CD14-positive monocyte (primary cell): ENCODE measurements around the gene IER5. TPM values are rescaled to one million over a fixed set of nuclear protein-coding genes. Genes with fewer than 3 reads are reported as not detected.

Experiments
- DNase-seq, 3 donors: peaks; one replicate each; pipeline ENCODE4 v3.0.0-alpha.2; 2011 to 2022
- H2AFZ ChIP-seq: 2 replicates; pipeline ENCODE4 v1.6.0; 2012; ENCODE audit warnings: mild to moderate bottlenecking, low read depth, low read length, inconsistent platforms; ENCODE audit not compliant: insufficient read depth, poor library complexity, severe bottlenecking
- H3K27ac ChIP-seq, 2 donors: 1 replicate in 1 of 2; 2 replicates in 1 of 2; pipeline ENCODE4 v1.5.1; 2012 to 2013; ENCODE audit warnings: low read length in 2 of 2, control low read depth in 1 of 2, inconsistent platforms in 1 of 2, low read depth in 1 of 2, mild to moderate bottlenecking in 1 of 2
- H3K27me3 ChIP-seq, 2 donors: one replicate each; pipeline versions ENCODE4 v1.6.0 to v1.6.1; 2011 to 2013; ENCODE audit warnings: low read length in 2 of 2; ENCODE audit not compliant: control insufficient read depth in 2 of 2, insufficient read depth in 2 of 2
- H3K36me3 ChIP-seq, 2 donors: replicated peaks in 1 of 2; 1 replicate in 1 of 2; 2 replicates in 1 of 2; pipeline versions ENCODE4 v1.5.1 to v1.6.1; 2012 to 2013; ENCODE audit warnings: low read length in 2 of 2, control low read depth in 1 of 2, inconsistent platforms in 1 of 2, mild to moderate bottlenecking in 1 of 2; ENCODE audit not compliant: insufficient read depth in 2 of 2, control insufficient read depth in 1 of 2
- H3K4me1 ChIP-seq, 2 donors: 1 replicate in 1 of 2; 2 replicates in 1 of 2; pipeline versions ENCODE4 v1.5.1 to v1.6.1; 2012 to 2013; ENCODE audit warnings: low read length in 2 of 2, control low read depth in 1 of 2, inconsistent platforms in 1 of 2, mild to moderate bottlenecking in 1 of 2, moderate library complexity in 1 of 2; ENCODE audit not compliant: insufficient read depth in 2 of 2, control insufficient read depth in 1 of 2
- H3K4me2 ChIP-seq: replicated peaks from 2 replicates; pipeline ENCODE3; 2012; ENCODE audit warnings: low read length, moderate library complexity, mild to moderate bottlenecking; ENCODE audit not compliant: poor library complexity, severe bottlenecking; ENCODE audit errors: extremely low read depth
- H3K4me3 ChIP-seq, 3 experiments: fragments of 200-600 bp in 1 of 3; sonication (generic) in 1 of 3; replicated peaks in 1 of 3; 1 replicate in 2 of 3; 2 replicates in 1 of 3; pipeline ENCODE4 v1.5.1; 2011 to 2013; ENCODE audit warnings: low read length in 3 of 3, mild to moderate bottlenecking in 3 of 3, control low read depth in 2 of 3, low read depth in 2 of 3, inconsistent platforms in 1 of 3, moderate library complexity in 1 of 3
- H3K79me2 ChIP-seq: 2 replicates; pipeline ENCODE4 v1.6.0; 2012; ENCODE audit warnings: mild to moderate bottlenecking, control low read depth, inconsistent platforms, low read length, moderate library complexity; ENCODE audit not compliant: insufficient read depth
- H3K9ac ChIP-seq: 2 replicates; pipeline ENCODE4 v1.6.0; 2017; ENCODE audit warnings: low read length, mild to moderate bottlenecking; ENCODE audit not compliant: insufficient read depth, poor library complexity, severe bottlenecking
- H3K9me3 ChIP-seq, 2 donors: replicated peaks in 1 of 2; 1 replicate in 1 of 2; 2 replicates in 1 of 2; pipeline versions ENCODE4 v1.5.1 to v1.6.1; 2012 to 2013; ENCODE audit warnings: low read length in 2 of 2, control low read depth in 1 of 2; ENCODE audit not compliant: control insufficient read depth in 1 of 2, insufficient read depth in 1 of 2
- H4K20me1 ChIP-seq: 2 replicates; pipeline ENCODE4 v1.6.0; 2012; ENCODE audit warnings: mild to moderate bottlenecking, low read length, control low read depth, moderate library complexity; ENCODE audit not compliant: insufficient read depth
- H3K27ac Mint-ChIP-seq, 7 donors: one replicate each; pipeline ENCODE4 v1.8.0; 2020; ENCODE audit warnings: mild to moderate bottlenecking in 7 of 7, mixed read lengths in 7 of 7, moderate library complexity in 6 of 7, inconsistent platforms in 2 of 7
- H3K27me3 Mint-ChIP-seq, 3 donors: one replicate each; pipeline ENCODE4 v1.8.0; 2021 to 2022; ENCODE audit warnings: low read depth in 3 of 3, mild to moderate bottlenecking in 3 of 3, mixed read lengths in 3 of 3, moderate library complexity in 3 of 3, inconsistent platforms in 1 of 3
- H3K36me3 Mint-ChIP-seq, 2 donors: one replicate each; pipeline ENCODE4 v1.8.0; 2020; ENCODE audit warnings: mixed read lengths in 2 of 2, inconsistent platforms in 1 of 2, mild to moderate bottlenecking in 1 of 2
- H3K4me1 Mint-ChIP-seq: one replicate; pipeline ENCODE4 v1.8.0; 2020; ENCODE audit warnings: mild to moderate bottlenecking, mixed read lengths
- H3K4me3 Mint-ChIP-seq, 2 donors: one replicate each; pipeline ENCODE4 v1.8.0; 2020; ENCODE audit warnings: mild to moderate bottlenecking in 2 of 2, mixed read lengths in 2 of 2, moderate library complexity in 1 of 2
- H3K9me3 Mint-ChIP-seq, 7 donors: one replicate each; pipeline ENCODE4 v1.8.0; 2020 to 2022; ENCODE audit warnings: mixed read lengths in 7 of 7, mild to moderate bottlenecking in 6 of 7, moderate library complexity in 6 of 7, inconsistent platforms in 2 of 7
- CTCF ChIP-seq: fragments of 200-600 bp; IDR thresholded peaks from one replicate; pipeline ENCODE4 v1.8.0; 2022; ENCODE audit warnings: antibody characterized with exemption, mild to moderate bottlenecking
- WGBS: methylation state at CpG from one replicate; pipeline ENCODE4 v1.1.5; 2013; ENCODE audit warnings: missing lambda C conversion rate; ENCODE audit not compliant: insufficient coverage; 5-methylcytosine and 5-hydroxymethylcytosine counted together
- intact Hi-C, 2 donors: fragments of 100-400 bp; cut with micrococcal nuclease; formaldehyde crosslinking; loops; one replicate each; pipeline versions ENCODE4 v1.15.0 to v1.15.1; 2023
- polyA plus RNA-seq, 3 donors: library from polyadenylated mRNA; depleted of rRNA in 1 of 3; unstranded in 2 of 3; stranded (reverse) in 1 of 3; fragments of 300-500 nt in 2 of 3; fragments of >200 nt in 1 of 3; fragmentation: Illumina TruSeq in 2 of 3; gene quantifications; 1 replicate in 2 of 3; 2 replicates in 1 of 3; pipeline ENCODE4 v1.2.3, GENCODE V29; 2012 to 2021

IER5 gene
- polyA plus RNA-seq, 3 donors = 13.7 to 110 (median 29.0) TPM

- Histone ChIP-seq H3K9me3 (no peaks in the 10 kb centered on the region), H3K4me3 (no peak overlapping the region), H3K36me3 (no peaks in the 10 kb centered on the region), H3K4me1 (peaks cover 17 to 19% of the 10 kb centered on the region in 2 donors), H2AFZ (no peak overlapping the region), H3K79me2 (no peaks in the 10 kb centered on the region), H3K4me2 (no peak overlapping the region), H4K20me1 (no peaks in the 10 kb centered on the region), H3K27ac (no peak overlapping the region), H3K9ac (no peak overlapping the region), H3K27me3 (no peaks in the 10 kb centered on the region)
- H3K4me1 Mint-ChIP-seq = peaks cover 30% of the 10 kb centered on the region
- WGBS = no CpG with 5 or more reads among the region's 3 CpGs
- H3K9me3 Mint-ChIP-seq = no peaks in the 10 kb centered on the region
- no peak for DNase-seq
- intact Hi-C loops = no loop called here
- H3K4me3 Mint-ChIP-seq = no peak overlapping the region
- TF ChIP-seq CTCF = no peak
- H3K27me3 Mint-ChIP-seq = peaks cover 0 to 6% (median 5%) of the 10 kb centered on the region in 3 donors
- H3K27ac Mint-ChIP-seq = no peak overlapping the region
- H3K36me3 Mint-ChIP-seq = no peaks in the 10 kb centered on the region
Observed at GRCh38 chr1:181116819-181117390, 28.4 kb downstream of the IER5 start.

GRCh38 chr1:181117648-181118449, 29.3 kb downstream of the IER5 start:
- H3K4me1 ChIP-seq = peaks cover 8 to 11% of the 10 kb centered on the region in 2 donors
- Mint-ChIP-seq H3K4me1 (peaks cover 23% of the 10 kb centered on the region), H3K27me3 (peaks cover 0 to 5% (median 4%) of the 10 kb centered on the region in 3 donors), H3K9me3 (no peaks in the 10 kb centered on the region), H3K36me3 (no peaks in the 10 kb centered on the region), H3K4me3 (no peak overlapping the region), H3K27ac (no peak overlapping the region)
- TF ChIP-seq CTCF = no peak
- H4K20me1 ChIP-seq = no peaks in the 10 kb centered on the region
- H3K27me3 ChIP-seq = no peaks in the 10 kb centered on the region
- no peak for DNase-seq
- H3K27ac ChIP-seq = no peak overlapping the region
- H3K4me3 ChIP-seq = no peak overlapping the region
- no peak overlapping the region for H3K9ac ChIP-seq
- WGBS = 85% methylated on average over 6 of the region's 9 CpGs
- no peak overlapping the region for H2AFZ ChIP-seq
- no peaks in the 10 kb centered on the region for H3K79me2 ChIP-seq
- H3K4me2 ChIP-seq = no peak overlapping the region
- H3K9me3 ChIP-seq = no peaks in the 10 kb centered on the region
- intact Hi-C loops = no loop called here
- H3K36me3 ChIP-seq = no peaks in the 10 kb centered on the region
